ENCODE measurements around the gene PGAP2. TPM values are rescaled to one million over a fixed set of nuclear protein-coding genes. Genes with fewer than 3 reads are reported as not detected.

PGAP2 gene
- total RNA-seq, 1 experiment from 2014 or later, result 37.4 TPM

DNA sequence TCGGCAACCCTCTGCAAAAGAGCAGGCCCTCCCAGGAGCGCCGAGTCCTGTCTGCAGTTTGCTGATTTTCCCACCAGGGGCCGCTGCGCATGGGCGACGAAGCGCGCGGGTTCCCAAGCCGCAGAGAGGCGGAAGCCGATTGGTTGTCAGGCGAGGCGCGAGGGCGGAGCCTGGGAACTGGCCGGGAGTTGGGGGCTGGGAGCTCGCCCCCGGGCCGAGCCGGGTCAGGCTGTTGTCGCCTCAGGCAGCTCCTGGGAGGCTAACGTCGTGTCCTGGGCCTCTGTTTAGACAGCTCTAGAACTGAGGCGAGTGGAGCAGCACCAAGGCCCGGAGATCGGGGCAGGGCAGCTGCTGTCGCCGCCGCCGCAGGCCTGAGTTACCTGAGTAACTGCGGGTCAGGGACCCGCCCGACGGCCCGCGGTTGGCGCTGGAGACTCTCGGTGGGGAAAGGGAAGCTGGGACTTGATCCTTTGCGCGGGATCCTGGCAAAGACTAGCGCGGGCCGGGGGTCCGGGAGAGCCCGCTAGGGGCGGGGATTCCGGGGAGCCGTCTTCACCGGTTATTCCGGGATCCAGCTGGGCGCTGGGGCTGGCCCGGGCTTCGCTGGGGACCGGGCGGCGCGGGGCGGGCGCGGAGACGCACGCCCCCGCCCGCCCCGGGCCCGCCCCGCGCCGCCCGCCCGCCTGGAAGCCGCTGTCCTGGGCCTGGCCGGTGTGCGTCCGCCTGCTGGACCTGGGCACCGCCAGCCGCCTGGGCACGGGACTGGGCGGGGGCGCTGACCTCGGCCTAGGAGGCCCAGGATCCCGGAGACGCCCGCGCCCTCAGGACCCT lies 46.8 kb downstream of the PGAP2 start, which contains the start of gene STIM1:
STIM1 (plus strand) TSS at position 688 of the 831 bp plus-strand sequence. CDS start 607 bp downstream, outside the sequence.
- H3K4me3 Mint-ChIP-seq, result peak within 1 kb of the TSS; percentile 87 to 93
- peak; percentile 96 for DNase-seq
- Histone ChIP-seq H3T11ph (ENCODE audit: low read length) (no peak within 1 kb of the TSS), H3K4me1 (ENCODE audit: insufficient read depth, low read length) (peaks cover 4% of the 10 kb centered on the region; the same call in 1 of the 2 replicates), H3K9me3 (ENCODE audit: control insufficient read depth, low read depth, low read length) (no peaks in the 10 kb centered on the region), H3K79me1 (ENCODE audit: insufficient read depth, low read depth, low read length, poor library complexity, severe bottlenecking) (no peaks in the 10 kb centered on the region), H4K8ac (replicated peaks; ENCODE audit: insufficient read length, low read depth, low read length) (no peak within 1 kb of the TSS), H2BK12ac (ENCODE audit: insufficient read length, low read depth, low read length) (no peak within 1 kb of the TSS), H2BK15ac (ENCODE audit: low read depth, low read length) (no peak within 1 kb of the TSS), H3K79me2 (ENCODE audit: insufficient read depth, low read length) (no peaks in the 10 kb centered on the region), H3K14ac (ENCODE audit: insufficient read depth, low read length) (peak within 1 kb of the TSS; percentile 16; the same call in 1 of the 2 replicates), H3K9ac (ENCODE audit: extremely low read depth, insufficient read length, low read length) (peak within 1 kb of the TSS; percentile 56), H2BK5ac (ENCODE audit: insufficient read length, low read length) (no peak within 1 kb of the TSS), H4K91ac (ENCODE audit: insufficient read length, low read depth, low read length) (no peak within 1 kb of the TSS), H3K23ac (ENCODE audit: insufficient read length, low read depth, low read length) (no peak within 1 kb of the TSS), H2AFZ (ENCODE audit: low read length) (peak within 1 kb of the TSS; percentile 71), H2BK120ac (ENCODE audit: low read depth, low read length, poor library complexity, severe bottlenecking) (no peak within 1 kb of the TSS), H3K27ac (ENCODE audit: insufficient read length, low read depth, low read length) (no peak within 1 kb of the TSS), H4K20me1 (ENCODE audit: control insufficient read depth, insufficient read depth, insufficient read length) (no peaks in the 10 kb centered on the region), H2AK5ac (ENCODE audit: insufficient read length, low read length) (no peak within 1 kb of the TSS), H3K4me2 (ENCODE audit: insufficient read depth, insufficient read length, low read length) (peak within 1 kb of the TSS; percentile 40), H2BK20ac (ENCODE audit: low read depth, low read length, poor library complexity, severe bottlenecking) (no peak within 1 kb of the TSS), H4K5ac (ENCODE audit: insufficient read length, low read depth, low read length) (peak within 1 kb of the TSS; percentile 3), H3K27me3 (ENCODE audit: insufficient read depth, low read length) (no peaks in the 10 kb centered on the region; the same call in 1 of the 2 replicates), H3K18ac (ENCODE audit: insufficient read length, low read depth, low read length) (no peak within 1 kb of the TSS), H3K4ac (ENCODE audit: low read depth, low read length) (no peak within 1 kb of the TSS), H3K23me2 (ENCODE audit: insufficient read length, low read depth, low read length, poor library complexity, severe bottlenecking) (peaks cover 12% of the 10 kb centered on the region), H3K56ac (ENCODE audit: insufficient read length, low read depth, low read length) (no peak within 1 kb of the TSS)
- no peaks in the 10 kb centered on the region for H3K9me3 Mint-ChIP-seq
- no peaks in the 10 kb centered on the region; a peak in 1 of 7 replicates for H3K36me3 Mint-ChIP-seq (ENCODE audit: insufficient read depth in 1 of 3, low read depth in 3 of 3)
- TF ChIP-seq, protein P1, sequence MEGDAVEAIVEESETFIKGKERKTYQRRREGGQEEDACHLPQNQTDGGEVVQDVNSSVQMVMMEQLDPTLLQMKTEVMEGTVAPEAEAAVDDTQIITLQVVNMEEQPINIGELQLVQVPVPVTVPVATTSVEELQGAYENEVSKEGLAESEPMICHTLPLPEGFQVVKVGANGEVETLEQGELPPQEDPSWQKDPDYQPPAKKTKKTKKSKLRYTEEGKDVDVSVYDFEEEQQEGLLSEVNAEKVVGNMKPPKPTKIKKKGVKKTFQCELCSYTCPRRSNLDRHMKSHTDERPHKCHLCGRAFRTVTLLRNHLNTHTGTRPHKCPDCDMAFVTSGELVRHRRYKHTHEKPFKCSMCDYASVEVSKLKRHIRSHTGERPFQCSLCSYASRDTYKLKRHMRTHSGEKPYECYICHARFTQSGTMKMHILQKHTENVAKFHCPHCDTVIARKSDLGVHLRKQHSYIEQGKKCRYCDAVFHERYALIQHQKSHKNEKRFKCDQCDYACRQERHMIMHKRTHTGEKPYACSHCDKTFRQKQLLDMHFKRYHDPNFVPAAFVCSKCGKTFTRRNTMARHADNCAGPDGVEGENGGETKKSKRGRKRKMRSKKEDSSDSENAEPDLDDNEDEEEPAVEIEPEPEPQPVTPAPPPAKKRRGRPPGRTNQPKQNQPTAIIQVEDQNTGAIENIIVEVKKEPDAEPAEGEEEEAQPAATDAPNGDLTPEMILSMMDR (conservative IDR thresholded peaks at IDR 0.05), result peak; percentile 97
- H3K27ac Mint-ChIP-seq, result peak within 1 kb of the TSS; percentile 15 to 92 (median 47); a peak in 3 of 7 replicates
- WGBS (ENCODE audit: extremely low coverage, insufficient read length, low lambda C conversion rate), result no CpG with 5 or more reads among the region's 87 CpGs
- peaks cover 21% of the 10 kb centered on the region for H3K27me3 Mint-ChIP-seq (ENCODE audit: low read depth)
- peaks cover 34 to 46% of the 10 kb centered on the region in 2 experiments for H3K4me1 Mint-ChIP-seq
